SK-N-MC (cell line): Measurements from ENCODE around the gene CPAMD8.

ENCODE experiments used
- EZH2 ChIP-seq: fragments of 200-600 bp; sonication (generic); IDR thresholded peaks from one replicate; pipeline ENCODE4 v1.6.1; 2017; ENCODE audit warnings: antibody characterized with exemption
- FOXP2 ChIP-seq: optimal IDR thresholded peaks from 2 replicates; pipeline ENCODE3; 2011; ENCODE audit warnings: mild to moderate bottlenecking, moderate library complexity; ENCODE audit not compliant: insufficient read depth; ENCODE audit errors: extremely low read length, control extremely low read depth
- POLR2AphosphoS5 ChIP-seq: IDR thresholded peaks from 2 replicates; pipeline ENCODE4 v1.6.1; 2012; ENCODE audit warnings: mild to moderate bottlenecking, low read depth, low read length, borderline replicate concordance

DNA sequence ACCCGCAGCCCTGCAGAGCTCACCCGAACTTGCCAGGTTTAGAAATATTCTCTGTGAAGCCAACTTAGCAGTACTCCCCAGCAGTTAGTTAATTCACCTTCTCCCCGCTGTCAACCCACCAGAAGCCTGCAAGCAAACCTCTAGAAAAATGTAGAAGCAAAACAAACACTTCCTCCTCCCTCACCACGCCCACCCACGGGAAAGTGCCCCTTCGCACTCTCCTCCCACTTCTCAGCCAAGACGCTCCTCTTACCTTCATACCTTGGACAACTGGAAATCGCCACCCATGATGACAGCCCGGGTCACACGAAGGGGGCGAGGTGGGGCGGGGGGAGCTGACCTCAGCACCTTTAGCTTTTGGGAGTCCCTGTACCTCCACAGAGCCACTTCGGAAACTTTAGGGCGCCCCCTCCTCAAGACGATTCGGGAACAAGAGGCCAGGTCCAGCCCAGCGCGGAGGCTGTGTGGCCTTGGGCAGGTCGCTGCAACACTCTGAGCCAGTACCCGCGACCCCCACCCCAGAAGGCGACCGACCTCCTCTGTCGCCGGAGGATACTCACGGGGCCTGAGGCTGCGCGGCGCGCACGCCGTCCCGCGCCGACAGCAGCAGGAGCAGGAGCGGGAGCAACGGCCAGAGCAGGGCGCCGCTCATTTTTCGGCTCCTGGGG is 485 bp downstream of the CPAMD8 start:
- TF ChIP-seq EZH2 (no peak), POLR2AphosphoS5 (no peak), FOXP2 (no peak)
